ENCODE measurements around the gene OR2M3. TPM values are rescaled to one million over a fixed set of nuclear protein-coding genes. Genes with fewer than 3 reads are reported as not detected.

OR2M3 gene
- total and polyA plus RNA-seq, 2 of the 8 experiments (the other 6 are each of a cell fraction or from before 2014, with no cell fraction given): not detected

GRCh38 chr1:248155927-248156326, 41.1 kb upstream of the OR2M3 start:
- Histone ChIP-seq H2AFZ (ENCODE audit: low read length) (no peak overlapping the region), H3K14ac (ENCODE audit: insufficient read length) (no peak overlapping the region), H2AK5ac (ENCODE audit: low read depth, low read length) (no peak overlapping the region), H3K36me3 (ENCODE audit: control insufficient read depth in 2 of 4, insufficient read depth in 4 of 4, low read length in 3 of 4) (no peaks in the 10 kb centered on the region), H2BK15ac (ENCODE audit: low read length) (no peak overlapping the region), H3K4me1 (replicated peaks in 1 of 4; ENCODE audit: control insufficient read depth in 3 of 4, insufficient read depth in 4 of 4, low read length in 3 of 4) (no peaks in the 10 kb centered on the region), H3K79me2 (ENCODE audit: control insufficient read depth in 1 of 2, insufficient read depth in 2 of 2, low read length in 2 of 2) (no peaks in the 10 kb centered on the region), H3K23me2 (ENCODE audit: low read depth, low read length) (no peaks in the 10 kb centered on the region), H3K4me2 (ENCODE audit: insufficient read depth in 1 of 2, low read depth in 2 of 2, low read length in 2 of 2) (no peak overlapping the region), H2BK120ac (replicated peaks; ENCODE audit: low read depth, low read length) (no peak overlapping the region), H2BK12ac (ENCODE audit: low read depth, low read length) (no peak overlapping the region), H2BK5ac (ENCODE audit: low read depth, low read length) (no peak overlapping the region), H3K9me3 (ENCODE audit: insufficient read depth in 2 of 2, low read depth in 1 of 2, low read length in 1 of 2) (peaks cover 51 to 52% of the 10 kb centered on the region in 2 experiments), H4K20me1 (replicated peaks in 1 of 2; ENCODE audit: control insufficient read depth in 1 of 2, insufficient read depth in 2 of 2, low read length in 2 of 2) (no peaks in the 10 kb centered on the region), H3K18ac (ENCODE audit: extremely low read depth, low read length) (no peak overlapping the region), H4K8ac (ENCODE audit: extremely low read depth, insufficient read depth, low read length) (no peak overlapping the region), H3K4ac (replicated peaks; ENCODE audit: insufficient read length, low read depth, low read length) (no peak overlapping the region), H3K4me3 (ENCODE audit: extremely low read depth in 1 of 4, insufficient read depth in 2 of 4, low read depth in 3 of 4, low read length in 4 of 4) (no peak overlapping the region), H4K91ac (replicated peaks; ENCODE audit: insufficient read length, low read length) (no peak overlapping the region), H2BK20ac (ENCODE audit: low read length) (no peak overlapping the region), H3K9ac (replicated peaks in 1 of 4; ENCODE audit: extremely low read depth in 1 of 4, low read depth in 3 of 4, low read length in 3 of 4) (no peak overlapping the region), H4K5ac (ENCODE audit: insufficient read length, low read depth, low read length) (no peak overlapping the region), H3K23ac (ENCODE audit: insufficient read length) (no peak overlapping the region), H3K27ac (ENCODE audit: low read depth, low read length) (no peak overlapping the region), H3K27me3 (replicated peaks in 1 of 4; ENCODE audit: control insufficient read depth in 3 of 4, extremely low read depth in 1 of 4, insufficient read depth in 3 of 4, low read length in 3 of 4) (no peaks in the 10 kb centered on the region), H3K79me1 (ENCODE audit: low read depth, low read length) (no peaks in the 10 kb centered on the region), H3K56ac (replicated peaks; ENCODE audit: insufficient read length, low read depth, low read length) (no peak overlapping the region)
- DNase-seq (ENCODE audit: low read depth in 1 of 2, low spot score in 2 of 2) (no peak), FAIRE-seq (no peak)
- 81% methylated on average over 1 of the region's 1 CpG; no CpG with 5 or more reads in 1 of the 2 experiments for WGBS, 2 experiments (ENCODE audit: extremely low coverage in 1 of 2, insufficient coverage in 1 of 2, insufficient read length in 1 of 2, insufficient replicate concordance in 2 of 2, low coverage in 1 of 2, low lambda C conversion rate in 2 of 2, missing lambda C conversion rate in 1 of 2)
- TF ChIP-seq NRF1 (IDR thresholded peaks at IDR 0.05; ENCODE audit: low read depth, low read length) (no peak), JUN (IDR thresholded peaks at IDR 0.05; ENCODE audit: low read depth, low read length) (no peak), SP4 (IDR thresholded peaks at IDR 0.05; ENCODE audit: low read length) (no peak), CBX5 (IDR thresholded peaks at IDR 0.05; ENCODE audit: low read depth, low read length) (no peak), YY1 (IDR thresholded peaks at IDR 0.05; ENCODE audit: low read depth, low read length) (no peak), CREB1 (IDR thresholded peaks at IDR 0.05) (no peak), SP1 (IDR thresholded peaks at IDR 0.05; ENCODE audit: low read depth, low read length) (no peak), GTF2F1 (IDR thresholded peaks at IDR 0.05; ENCODE audit: borderline replicate concordance, low read depth, low read length) (no peak), KDM4A (IDR thresholded peaks at IDR 0.05; ENCODE audit: low read depth, low read length, severe bottlenecking) (no peak), KDM1A (IDR thresholded peaks at IDR 0.05; ENCODE audit: borderline replicate concordance, low read length) (no peak), EGR1 (IDR thresholded peaks at IDR 0.05; ENCODE audit: borderline replicate concordance, low read depth, low read length) (no peak), SIX5 (IDR thresholded peaks at IDR 0.05; ENCODE audit: low read depth, low read length) (no peak), RBBP5 (IDR thresholded peaks at IDR 0.05; ENCODE audit: borderline replicate concordance, low read depth, low read length) (no peak)
- TF ChIP-seq, protein P1, sequence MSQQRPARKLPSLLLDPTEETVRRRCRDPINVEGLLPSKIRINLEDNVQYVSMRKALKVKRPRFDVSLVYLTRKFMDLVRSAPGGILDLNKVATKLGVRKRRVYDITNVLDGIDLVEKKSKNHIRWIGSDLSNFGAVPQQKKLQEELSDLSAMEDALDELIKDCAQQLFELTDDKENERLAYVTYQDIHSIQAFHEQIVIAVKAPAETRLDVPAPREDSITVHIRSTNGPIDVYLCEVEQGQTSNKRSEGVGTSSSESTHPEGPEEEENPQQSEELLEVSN (IDR thresholded peaks at IDR 0.05): no peak
- CTCF ChIA-PET (ENCODE audit: partially characterized antibody): interaction anchor here (1.2 kb wide), 1 partner anchor 52 kb away, joined by 4 read pairs; no protein-coding TSS in a partner anchor
- POLR2A ChIA-PET (ENCODE audit: partially characterized antibody): no interaction called here
